HCT116 (cell line): ENCODE data around the gene GATAD2A. TPM values are rescaled to one million over a fixed set of nuclear protein-coding genes. Genes with fewer than 3 reads are reported as not detected.
A peak's percentile ranks its signal among the peaks of the same experiment; 100 is the strongest.

Experiments
- ATAC-seq: fragments of 200-7000 bp; cut with Tn5 transposase; 2 replicates; pipeline ENCODE4 v1.9.1; 2020; ENCODE audit warnings: mild to moderate bottlenecking, moderate library complexity
- BruUV-seq: library from RNA; stranded (reverse); fragments of 400-500 nt; replicated peaks from 2 replicates; lab custom pipeline; 2021; lab: Mats Ljungman, UMichigan
- CTCF ChIA-PET: fragments of 300-600 bp; sonication (Branson Sonifier 250); formaldehyde crosslinking; loops from one replicate; lab custom pipeline; 2021; ENCODE audit warnings: antibody characterized with exemption; lab: Charles Lee
- POLR2A ChIA-PET: fragments of 300-600, 350-600 bp; sonication (Branson Sonifier 250); formaldehyde crosslinking; loops from one replicate; lab custom pipeline; 2021; ENCODE audit warnings: antibody characterized with exemption; lab: Charles Lee
- RAD21 ChIA-PET, 2 experiments: fragments of 300-600 bp; sonication (Branson Sonifier 250); formaldehyde crosslinking; loops; one replicate each; lab custom pipeline; 2023; ENCODE audit warnings: low total read pairs in 2 of 2; ENCODE audit not compliant: uncharacterized antibody in 2 of 2, unreplicated experiment in 2 of 2, low non-redundant PET in 1 of 2; lab: Charles Lee
- DNase-seq: peaks from one replicate; pipeline ENCODE4 v3.0.0-alpha.2; 2010; ENCODE audit warnings: low read depth, low spot score
- H2AFZ ChIP-seq: fragments of 200-600 bp; shearing (Covaris generic), sonication (generic); 2 replicates; pipeline ENCODE4 v1.6.1; 2017; ENCODE audit warnings: low read depth, mixed run types, mixed read lengths, antibody characterized with exemption, low read length; ENCODE audit not compliant: poor library complexity, severe bottlenecking
- H3K27ac ChIP-seq: 2 replicates; pipeline ENCODE4 v1.5.1; 2012; ENCODE audit warnings: low read depth, low read length
- H3K27me3 ChIP-seq: fragments of 200-600 bp; sonication (generic); 2 replicates; pipeline ENCODE4 v1.6.1; 2016; ENCODE audit warnings: mixed run types, low read length, mixed read lengths; ENCODE audit not compliant: insufficient read depth
- H3K36me3 ChIP-seq, 2 experiments: fragments of 200-500 bp in 1 of 2; fragments of 200-600 bp in 1 of 2; sonication (Bioruptor generic) in 1 of 2; sonication (generic) in 1 of 2; 2 replicates each; pipeline versions ENCODE4 v1.5.1 to v1.6.1; 2014 to 2016; ENCODE audit warnings: low read length in 2 of 2, inconsistent platforms in 1 of 2, mixed read lengths in 1 of 2, mixed run types in 1 of 2; ENCODE audit not compliant: insufficient read depth in 2 of 2, control insufficient read depth in 1 of 2
- H3K4me1 ChIP-seq, 2 experiments: fragments of 200-600 bp in 1 of 2; sonication (generic) in 1 of 2; 2 replicates each; pipeline versions ENCODE4 v1.5.1 to v1.6.1; 2012 to 2017; ENCODE audit warnings: low read length in 2 of 2, inconsistent platforms in 1 of 2, mild to moderate bottlenecking in 1 of 2, mixed read lengths in 1 of 2, mixed run types in 1 of 2, moderate library complexity in 1 of 2; ENCODE audit not compliant: insufficient read depth in 2 of 2, control insufficient read depth in 1 of 2
- H3K4me2 ChIP-seq: fragments of 200-600 bp; sonication (generic); 2 replicates; pipeline ENCODE4 v1.6.1; 2017; ENCODE audit warnings: mixed run types, low read length, mixed read lengths
- H3K4me3 ChIP-seq, 2 experiments: fragments of 200-600 bp in 1 of 2; sonication (generic) in 1 of 2; replicated peaks in 1 of 2; 2 replicates each; pipeline ENCODE4 v1.5.1; 2011 to 2016; ENCODE audit warnings: low read length in 2 of 2, control low read depth in 1 of 2, low read depth in 1 of 2, mild to moderate bottlenecking in 1 of 2, mixed read lengths in 1 of 2, mixed run types in 1 of 2
- H3K79me2 ChIP-seq: fragments of 200-600 bp; sonication (generic); 2 replicates; pipeline ENCODE4 v1.6.1; 2017; ENCODE audit warnings: mild to moderate bottlenecking, mixed run types, low read length, moderate library complexity, mixed read lengths; ENCODE audit not compliant: insufficient read depth
- H3K9ac ChIP-seq: fragments of 200-600 bp; sonication (generic); 2 replicates; pipeline ENCODE4 v1.6.1; 2016; ENCODE audit warnings: low read length, mixed read lengths
- H3K9me2 ChIP-seq: fragments of 200-600 bp; sonication (generic), shearing (Covaris generic); 2 replicates; pipeline ENCODE4 v1.6.1; 2017; ENCODE audit warnings: mixed run types, mild to moderate bottlenecking, moderate library complexity; ENCODE audit not compliant: insufficient read depth
- H3K9me3 ChIP-seq, 2 experiments: fragments of 200-500 bp in 1 of 2; fragments of 200-600 bp in 1 of 2; sonication (Bioruptor generic) in 1 of 2; sonication (generic) in 1 of 2; 2 replicates each; pipeline ENCODE4 v1.6.1; 2014 to 2017; ENCODE audit warnings: low read length in 2 of 2, mixed read lengths in 2 of 2, inconsistent platforms in 1 of 2, low read depth in 1 of 2, mild to moderate bottlenecking in 1 of 2, mixed run types in 1 of 2, moderate library complexity in 1 of 2; ENCODE audit not compliant: control insufficient read depth in 1 of 2, insufficient read depth in 1 of 2
- H4K20me1 ChIP-seq: fragments of 200-600 bp; sonication (generic), shearing (Covaris generic); 2 replicates; pipeline ENCODE4 v1.6.1; 2017; ENCODE audit warnings: mixed run types, mild to moderate bottlenecking, moderate library complexity; ENCODE audit not compliant: insufficient read depth
- ATF3 ChIP-seq: IDR thresholded peaks from 2 replicates; pipeline ENCODE4 v1.6.1; 2012
- EGR1 ChIP-seq: IDR thresholded peaks from 2 replicates; pipeline ENCODE4 v1.6.1; 2012; ENCODE audit warnings: low read depth
- EZH2 ChIP-seq: fragments of 200-600 bp; sonication (generic); IDR thresholded peaks from 2 replicates; pipeline ENCODE4 v1.6.1; 2017; ENCODE audit warnings: antibody characterized with exemption, mixed run types
- EZH2phosphoT487 ChIP-seq: fragments of 200-600 bp; IDR thresholded peaks from 2 replicates; pipeline ENCODE4 v1.6.1; 2018; ENCODE audit warnings: antibody characterized with exemption, borderline replicate concordance
- FOSL1 ChIP-seq: IDR thresholded peaks from 2 replicates; pipeline ENCODE4 v1.6.1; 2012; ENCODE audit warnings: low read depth
- JUND ChIP-seq: IDR thresholded peaks from 2 replicates; pipeline ENCODE4 v1.6.1; 2012
- POLR2A ChIP-seq: IDR thresholded peaks from 2 replicates; pipeline ENCODE4 v1.7.0; 2011; ENCODE audit warnings: borderline replicate concordance; ENCODE audit not compliant: insufficient read depth, insufficient read length; ENCODE audit errors: extremely low read depth
- POLR2AphosphoS5 ChIP-seq: IDR thresholded peaks from 2 replicates; pipeline ENCODE4 v1.6.1; 2011; ENCODE audit warnings: mild to moderate bottlenecking, low read depth, low read length, moderate library complexity
- RAD21 ChIP-seq: IDR thresholded peaks from 2 replicates; pipeline ENCODE4 v1.6.1; 2012; ENCODE audit warnings: low read depth, mild to moderate bottlenecking
- SIN3A ChIP-seq: IDR thresholded peaks from 2 replicates; pipeline ENCODE4 v1.6.1; 2012; ENCODE audit warnings: low read depth
- SRF ChIP-seq: IDR thresholded peaks from 2 replicates; pipeline ENCODE4 v1.6.1; 2012; ENCODE audit warnings: low read depth
- ZBTB33 ChIP-seq: IDR thresholded peaks from 2 replicates; pipeline ENCODE4 v1.6.1; 2011; ENCODE audit warnings: mild to moderate bottlenecking, low read length, moderate library complexity; ENCODE audit not compliant: insufficient replicate concordance; ENCODE audit errors: extremely low read depth
- ZFX ChIP-seq: fragments of 450-650 bp; IDR thresholded peaks from 2 replicates; pipeline ENCODE4 v1.6.1; 2017
- intact Hi-C: fragments of 100-400 bp; cut with micrococcal nuclease; formaldehyde crosslinking; loops from 2 replicates; pipeline ENCODE4 v1.10.0; 2022
- total RNA-seq: library from RNA; stranded (reverse); gene quantifications from one replicate; pipeline ENCODE4 v1.2.1, GENCODE V29; 2021; ENCODE audit not compliant: unreplicated experiment
- TF ChIP-seq, protein P1 (sequence below): IDR thresholded peaks from 2 replicates; pipeline ENCODE4 v1.6.1; 2012; ENCODE audit warnings: low read depth
- TF ChIP-seq, protein P2 (sequence below), 3 experiments: fragments of 200-600 bp in 1 of 3; sonication (generic) in 1 of 3; IDR thresholded peaks in 2 of 3; conservative IDR thresholded peaks in 1 of 3; 2 replicates each; pipeline ENCODE4 v1.5.1; 2012 to 2017; ENCODE audit warnings: low read depth in 2 of 3, low read length in 2 of 3, antibody characterized with exemption in 1 of 3, borderline replicate concordance in 1 of 3, control low read depth in 1 of 3, mild to moderate bottlenecking in 1 of 3, mixed read lengths in 1 of 3, mixed run types in 1 of 3, moderate library complexity in 1 of 3; ENCODE audit not compliant: insufficient read depth in 1 of 3

Gene GATAD2A
- total RNA-seq, 1 experiment from 2014 or later = 130 TPM

- TF ChIP-seq, protein P1, sequence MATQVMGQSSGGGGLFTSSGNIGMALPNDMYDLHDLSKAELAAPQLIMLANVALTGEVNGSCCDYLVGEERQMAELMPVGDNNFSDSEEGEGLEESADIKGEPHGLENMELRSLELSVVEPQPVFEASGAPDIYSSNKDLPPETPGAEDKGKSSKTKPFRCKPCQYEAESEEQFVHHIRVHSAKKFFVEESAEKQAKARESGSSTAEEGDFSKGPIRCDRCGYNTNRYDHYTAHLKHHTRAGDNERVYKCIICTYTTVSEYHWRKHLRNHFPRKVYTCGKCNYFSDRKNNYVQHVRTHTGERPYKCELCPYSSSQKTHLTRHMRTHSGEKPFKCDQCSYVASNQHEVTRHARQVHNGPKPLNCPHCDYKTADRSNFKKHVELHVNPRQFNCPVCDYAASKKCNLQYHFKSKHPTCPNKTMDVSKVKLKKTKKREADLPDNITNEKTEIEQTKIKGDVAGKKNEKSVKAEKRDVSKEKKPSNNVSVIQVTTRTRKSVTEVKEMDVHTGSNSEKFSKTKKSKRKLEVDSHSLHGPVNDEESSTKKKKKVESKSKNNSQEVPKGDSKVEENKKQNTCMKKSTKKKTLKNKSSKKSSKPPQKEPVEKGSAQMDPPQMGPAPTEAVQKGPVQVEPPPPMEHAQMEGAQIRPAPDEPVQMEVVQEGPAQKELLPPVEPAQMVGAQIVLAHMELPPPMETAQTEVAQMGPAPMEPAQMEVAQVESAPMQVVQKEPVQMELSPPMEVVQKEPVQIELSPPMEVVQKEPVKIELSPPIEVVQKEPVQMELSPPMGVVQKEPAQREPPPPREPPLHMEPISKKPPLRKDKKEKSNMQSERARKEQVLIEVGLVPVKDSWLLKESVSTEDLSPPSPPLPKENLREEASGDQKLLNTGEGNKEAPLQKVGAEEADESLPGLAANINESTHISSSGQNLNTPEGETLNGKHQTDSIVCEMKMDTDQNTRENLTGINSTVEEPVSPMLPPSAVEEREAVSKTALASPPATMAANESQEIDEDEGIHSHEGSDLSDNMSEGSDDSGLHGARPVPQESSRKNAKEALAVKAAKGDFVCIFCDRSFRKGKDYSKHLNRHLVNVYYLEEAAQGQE = no peak
- TF ChIP-seq EZH2 = no peak
- TF ChIP-seq ATF3 = no peak
- TF ChIP-seq RAD21 = peak; percentile 44; the same call in 1 of the 2 replicates
Observed at GRCh38 chr19:19404879-19405860, at the start of gene GATAD2A (continued).

- Histone ChIP-seq H3K9me3 (no peaks in the 10 kb centered on the region), H3K79me2 (no peaks in the 10 kb centered on the region), H3K27me3 (no peaks in the 10 kb centered on the region), H3K9ac (no peak overlapping the region), H3K27ac (no peak overlapping the region), H4K20me1 (no peaks in the 10 kb centered on the region), H3K4me3 (no peak overlapping the region), H3K36me3 (peaks cover 0 to 4% of the 10 kb centered on the region in 2 experiments; a peak in 2 of 4 replicates), H2AFZ (no peak overlapping the region), H3K4me2 (no peak overlapping the region), H3K9me2 (no peaks in the 10 kb centered on the region), H3K4me1 (peaks cover 0 to 9% of the 10 kb centered on the region in 2 experiments; a peak in 2 of 4 replicates)
- RAD21 ChIA-PET = no interaction called here
- no peak for DNase-seq
- intact Hi-C loops = no loop called here
- POLR2A ChIA-PET = no interaction called here
- CTCF ChIA-PET = no interaction called here
- no TSS peak for BruUV-seq
- no peak for ATAC-seq
- TF ChIP-seq FOSL1 (no peak), RAD21 (no peak), POLR2A (no peak), ZBTB33 (no peak), ATF3 (no peak), EZH2 (no peak), EZH2phosphoT487 (no peak), JUND (no peak), EGR1 (no peak), SIN3A (no peak), POLR2AphosphoS5 (no peak), ZFX (no peak), SRF (no peak)
- TF ChIP-seq, protein P2, sequence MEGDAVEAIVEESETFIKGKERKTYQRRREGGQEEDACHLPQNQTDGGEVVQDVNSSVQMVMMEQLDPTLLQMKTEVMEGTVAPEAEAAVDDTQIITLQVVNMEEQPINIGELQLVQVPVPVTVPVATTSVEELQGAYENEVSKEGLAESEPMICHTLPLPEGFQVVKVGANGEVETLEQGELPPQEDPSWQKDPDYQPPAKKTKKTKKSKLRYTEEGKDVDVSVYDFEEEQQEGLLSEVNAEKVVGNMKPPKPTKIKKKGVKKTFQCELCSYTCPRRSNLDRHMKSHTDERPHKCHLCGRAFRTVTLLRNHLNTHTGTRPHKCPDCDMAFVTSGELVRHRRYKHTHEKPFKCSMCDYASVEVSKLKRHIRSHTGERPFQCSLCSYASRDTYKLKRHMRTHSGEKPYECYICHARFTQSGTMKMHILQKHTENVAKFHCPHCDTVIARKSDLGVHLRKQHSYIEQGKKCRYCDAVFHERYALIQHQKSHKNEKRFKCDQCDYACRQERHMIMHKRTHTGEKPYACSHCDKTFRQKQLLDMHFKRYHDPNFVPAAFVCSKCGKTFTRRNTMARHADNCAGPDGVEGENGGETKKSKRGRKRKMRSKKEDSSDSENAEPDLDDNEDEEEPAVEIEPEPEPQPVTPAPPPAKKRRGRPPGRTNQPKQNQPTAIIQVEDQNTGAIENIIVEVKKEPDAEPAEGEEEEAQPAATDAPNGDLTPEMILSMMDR (IDR thresholded peaks at IDR 0.05 in 2 of 3, conservative IDR thresholded peaks at IDR 0.05 in 1 of 3; ENCODE audit: borderline replicate concordance in 1 of 3, insufficient read depth in 1 of 3, low read depth in 2 of 3, low read length in 2 of 3) = no peak
Observed at GRCh38 chr19:19356500-19356899, 49.0 kb upstream of the GATAD2A start.
